Vagina (tissue), 2 donors: ENCODE measurements around the gene GPATCH3.

Experiments
- CTCF ChIP-seq, 3 experiments: fragments of 450-650 bp in 2 of 3; fragments of 200-600 bp in 1 of 3; sonication (generic) in 1 of 3; IDR thresholded peaks; one replicate each; pipeline ENCODE4 v1.5.1; 2017 to 2019; ENCODE audit warnings: antibody characterized with exemption in 3 of 3, mild to moderate bottlenecking in 2 of 3, moderate library complexity in 2 of 3
- POLR2AphosphoS5 ChIP-seq, 2 donors: sonication (generic); formaldehyde crosslinking; IDR thresholded peaks; one replicate each; pipeline ENCODE4 v1.9.0; 2017; ENCODE audit warnings: antibody characterized with exemption in 2 of 2, mild to moderate bottlenecking in 2 of 2, low read depth in 1 of 2; ENCODE audit not compliant: insufficient read depth in 1 of 2

GRCh38 chr1:26844424-26845196, 55.7 kb downstream of the GPATCH3 start:
- TF ChIP-seq CTCF (IDR thresholded peaks at IDR 0.05) (no peak), POLR2AphosphoS5 (IDR thresholded peaks at IDR 0.05; ENCODE audit: insufficient read depth in 1 of 2, low read depth in 1 of 2) (no peak)
